Ammon's horn (tissue), 1 donor: ENCODE data around the gene CHIC2.
A peak's percentile ranks its signal among the peaks of the same experiment; 100 is the strongest.

Source experiments
- DNase-seq: peaks from one replicate; pipeline ENCODE4 v3.0.0-alpha.2; 2016; ENCODE audit warnings: low spot score

The CHIC2 gene

DNA sequence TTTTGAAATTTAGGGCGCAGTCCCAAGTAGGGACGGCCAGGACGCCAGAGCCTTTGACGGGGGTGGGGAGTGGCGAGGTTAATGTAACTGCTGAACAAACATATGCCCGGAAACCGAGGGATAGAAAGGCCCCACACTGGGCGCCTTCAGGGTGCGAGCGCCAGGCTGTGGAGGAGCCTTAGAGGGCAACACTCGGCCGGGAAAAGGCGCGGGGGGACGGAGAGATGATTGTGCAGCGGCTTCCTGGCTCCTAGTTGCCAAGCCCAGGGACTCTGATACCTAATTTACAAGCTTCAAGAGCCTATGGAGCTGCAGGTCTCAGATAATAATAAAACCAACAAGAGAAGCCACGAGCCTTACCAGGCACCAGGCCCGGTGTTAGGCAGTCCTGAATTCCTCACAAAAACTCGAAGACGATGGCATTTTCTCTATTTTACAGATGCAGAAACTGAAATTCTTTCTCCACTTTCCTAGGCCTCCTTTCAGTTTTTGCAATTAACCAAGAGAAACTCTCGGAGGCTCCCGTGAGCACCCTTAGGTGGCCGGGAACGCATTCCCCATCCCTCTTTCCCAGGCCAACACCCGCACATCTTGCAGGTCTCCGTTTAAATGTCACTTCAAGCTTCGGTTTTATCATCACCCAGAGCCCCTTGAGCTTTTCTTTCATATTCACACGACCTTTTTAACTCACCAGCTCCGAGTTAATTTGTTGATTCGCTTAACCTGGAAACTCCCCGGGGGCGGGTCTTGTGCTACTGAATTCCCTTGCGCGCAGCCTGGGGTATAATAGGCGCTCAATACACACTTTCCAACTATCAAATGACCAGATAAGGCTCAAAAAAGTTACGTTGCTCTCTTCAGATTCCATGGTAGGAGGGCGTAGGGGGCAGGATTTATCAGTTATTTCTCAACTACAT, 29.2 kb upstream of the CHIC2 start:
- DNase-seq, result no peak

- no peak for DNase-seq
Measured at GRCh38 chr4:54092405-54093323, 28.3 kb upstream of the CHIC2 start.

DNA sequence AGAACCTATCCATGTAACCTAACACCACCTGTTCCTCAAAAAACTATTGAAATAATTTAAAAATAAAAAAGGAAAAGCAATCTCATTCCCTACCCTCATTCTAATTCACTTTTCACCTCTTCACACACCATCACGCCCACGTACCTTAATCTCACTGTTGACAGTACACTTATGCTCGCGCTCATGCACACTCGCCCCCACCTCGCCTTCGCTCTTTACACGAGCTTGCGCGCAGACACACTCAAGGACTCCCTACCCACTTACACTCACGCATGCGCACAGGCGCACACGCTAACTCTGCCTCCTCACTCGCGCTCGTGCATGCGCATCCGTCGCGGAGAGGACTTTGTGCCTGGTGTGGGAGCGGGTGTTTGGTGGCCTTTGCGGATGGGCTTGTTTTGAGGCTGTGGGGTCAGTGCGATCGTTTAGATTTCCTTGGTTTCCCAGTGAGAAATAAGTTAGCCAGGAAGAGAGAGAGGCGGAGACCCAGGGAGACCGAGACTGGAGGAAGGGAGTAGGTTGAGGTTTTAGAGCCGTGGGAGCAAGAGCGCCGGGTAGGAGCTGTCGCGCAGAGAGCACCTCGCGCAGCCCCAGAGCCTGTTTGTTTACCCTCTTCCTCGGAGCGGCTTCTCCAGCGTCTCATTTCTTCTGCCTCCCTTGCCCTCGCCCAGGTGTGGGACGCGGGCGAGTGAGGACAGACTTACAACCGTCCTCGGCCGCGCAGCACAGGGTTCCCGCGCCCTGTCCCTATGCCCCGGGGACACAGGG, 27.4 kb upstream of the CHIC2 start:
- DNase-seq, result peak; percentile 89

DNA sequence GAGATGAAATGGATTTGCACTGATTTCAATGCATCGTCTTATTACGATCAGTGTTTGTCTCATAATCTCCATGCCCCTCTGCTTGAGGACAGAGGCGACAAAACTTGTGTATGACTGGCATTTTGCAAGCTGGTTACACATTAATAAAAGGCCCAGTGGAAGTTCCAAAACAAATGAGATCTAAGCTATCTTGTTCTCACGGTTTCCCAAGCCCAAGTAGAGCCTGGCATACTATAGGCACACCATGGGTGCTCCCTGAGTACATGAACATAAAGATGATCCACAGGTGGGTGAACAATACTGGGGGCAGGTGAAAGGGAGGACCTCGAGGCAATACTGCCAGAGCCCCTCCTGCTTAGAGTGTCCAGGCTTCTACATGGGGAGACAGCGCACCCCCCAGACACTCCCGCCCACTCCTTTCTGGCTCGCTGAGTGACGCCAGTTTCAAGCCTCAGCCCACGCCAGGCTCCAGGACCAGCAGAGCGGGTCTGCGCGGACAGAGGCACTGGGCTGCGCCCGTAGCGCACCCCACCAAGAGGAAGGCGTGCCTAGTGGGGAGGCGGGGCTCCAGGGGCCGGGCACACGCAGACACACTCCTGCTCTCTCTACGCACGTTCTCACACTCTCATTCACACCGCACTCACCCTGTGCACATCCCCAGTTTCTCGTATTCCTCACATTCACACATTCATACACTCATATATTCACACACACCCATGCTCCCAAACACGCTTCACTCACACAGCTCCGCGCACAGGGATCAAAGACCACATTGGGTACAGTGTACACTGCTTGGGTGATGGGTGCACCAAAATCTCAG, 26.6 kb upstream of the CHIC2 start:
- peak; percentile 23 for DNase-seq

DNA sequence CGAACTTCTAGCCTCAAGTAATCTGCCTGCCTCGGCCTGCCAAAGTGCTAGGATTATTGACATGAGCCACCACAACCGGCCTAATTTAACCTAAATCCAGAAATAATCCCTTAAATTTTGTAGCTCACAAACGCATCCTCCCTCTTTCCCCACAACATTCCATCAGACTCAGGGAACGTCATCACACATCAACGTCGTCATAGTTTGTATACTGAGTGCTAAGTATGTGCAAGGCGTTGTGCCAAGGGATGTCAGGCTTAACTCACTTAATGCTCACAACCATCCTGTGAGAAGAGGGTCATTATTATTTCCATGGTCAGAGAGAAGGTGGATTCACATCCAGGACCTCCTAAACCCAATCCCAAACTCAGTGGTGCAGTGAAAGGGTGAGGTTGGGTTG, 26.0 kb upstream of the CHIC2 start:
- DNase-seq, result no peak

- no peak for DNase-seq
Measured at GRCh38 chr4:54089875-54090274, 25.5 kb upstream of the CHIC2 start.

- peak; percentile 90 for DNase-seq
Measured at GRCh38 chr4:54085284-54085683, 20.9 kb upstream of the CHIC2 start.

DNA sequence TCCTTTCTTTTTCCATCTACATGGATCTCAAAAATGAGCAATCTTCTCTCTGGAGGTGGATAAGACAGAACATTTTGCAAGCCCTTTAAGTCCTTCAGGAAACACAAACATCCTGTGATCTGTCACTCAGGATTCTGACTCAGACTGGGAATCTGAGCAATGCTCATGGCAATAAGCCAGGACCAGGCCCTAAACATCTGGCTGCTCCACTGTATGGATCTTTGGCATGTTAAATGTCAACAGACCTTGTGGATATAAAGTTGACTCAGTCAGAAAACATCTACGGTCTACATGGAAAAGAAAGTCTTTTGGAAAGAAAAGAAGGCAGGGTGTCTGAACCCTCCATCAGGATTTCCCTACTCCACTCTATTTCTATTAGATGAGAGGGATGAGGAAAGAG, 17.8 kb upstream of the CHIC2 start:
- no peak for DNase-seq

DNA sequence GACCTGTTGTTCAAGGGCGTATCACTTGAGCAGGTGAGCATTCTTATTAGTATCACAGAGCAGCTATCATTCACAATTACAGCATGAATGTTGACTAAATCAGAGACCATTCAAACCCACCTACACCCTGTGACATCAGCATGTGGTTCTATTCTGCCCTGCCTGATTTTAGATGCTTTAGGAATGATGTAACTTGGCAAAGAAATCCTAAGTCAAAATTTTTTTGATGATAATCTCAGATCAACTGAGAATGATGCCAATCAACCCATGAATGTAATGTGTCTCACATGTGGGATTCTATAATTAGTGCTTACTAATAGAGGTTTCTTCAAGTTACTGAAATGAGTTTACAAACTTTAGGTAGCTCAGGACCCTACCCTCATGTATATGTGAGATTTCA, 13.4 kb upstream of the CHIC2 start:
- no peak for DNase-seq

DNA sequence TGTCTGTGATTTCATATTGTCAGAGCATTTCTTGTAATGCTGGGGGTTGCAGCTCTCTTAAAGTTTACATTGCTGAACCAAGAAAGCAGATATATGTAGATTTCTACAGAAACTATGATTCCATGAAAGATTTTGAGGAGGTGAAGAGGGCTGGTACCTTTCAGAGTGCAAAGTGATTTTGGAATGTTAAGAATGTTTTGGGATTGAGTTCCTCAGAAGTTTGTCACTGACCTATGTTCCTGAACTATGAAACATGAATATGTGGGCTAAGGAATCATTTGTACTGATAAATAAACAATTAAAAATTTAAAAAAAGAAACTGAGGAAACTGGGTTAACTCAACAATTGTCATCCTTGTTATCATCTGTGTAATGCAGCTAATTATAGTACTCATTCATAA, 12.3 kb upstream of the CHIC2 start:
- no peak for DNase-seq

DNA sequence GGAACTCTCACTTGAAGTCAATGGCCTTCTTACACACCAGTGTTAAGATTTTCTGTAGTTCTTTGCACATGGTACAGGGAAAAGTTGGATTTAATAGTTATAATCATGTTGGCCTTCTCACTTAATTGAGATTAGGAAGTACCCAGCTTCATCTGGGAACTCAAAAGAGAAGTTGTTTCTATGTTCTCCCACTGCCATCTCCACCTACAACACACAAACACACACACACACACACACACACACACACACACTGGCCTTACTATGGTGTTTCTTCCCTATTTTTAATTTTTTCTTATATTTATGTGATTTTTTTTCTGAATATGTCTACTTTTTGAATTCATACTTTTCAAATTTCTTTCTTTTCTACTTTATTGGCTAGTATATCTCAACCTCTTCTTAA, 10.0 kb upstream of the CHIC2 start:
- no peak for DNase-seq

DNA sequence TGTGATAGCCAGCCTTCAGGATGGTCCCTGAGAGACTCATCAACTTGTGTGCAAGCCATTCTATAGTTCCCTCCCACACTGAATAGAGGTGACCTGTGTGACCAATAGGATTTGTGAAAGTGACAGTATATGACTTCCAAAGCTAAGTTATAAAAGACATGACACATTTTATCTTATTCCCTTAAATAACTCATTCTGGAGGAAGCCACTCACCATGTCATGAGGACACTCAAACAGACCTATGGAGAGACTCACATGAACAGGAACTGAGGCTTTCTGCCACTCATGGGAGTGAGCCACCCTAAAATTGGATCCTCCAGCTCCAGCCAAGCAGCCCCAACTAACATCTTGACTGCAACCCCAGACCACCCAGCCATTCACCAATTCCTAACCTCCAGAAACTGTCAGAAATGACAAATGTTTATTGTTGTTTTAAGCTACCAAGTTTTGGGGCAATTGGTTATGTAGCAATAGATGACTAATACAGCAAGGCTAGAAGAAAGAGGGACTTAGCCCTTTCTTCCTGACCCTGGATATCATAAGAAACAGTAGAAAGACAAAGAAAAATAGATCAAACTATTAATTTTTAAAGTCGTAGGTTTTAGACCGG, 9.0 kb upstream of the CHIC2 start:
- no peak for DNase-seq

- no peak for DNase-seq
Measured at GRCh38 chr4:54067166-54067565, 2.8 kb upstream of the CHIC2 start.

DNA sequence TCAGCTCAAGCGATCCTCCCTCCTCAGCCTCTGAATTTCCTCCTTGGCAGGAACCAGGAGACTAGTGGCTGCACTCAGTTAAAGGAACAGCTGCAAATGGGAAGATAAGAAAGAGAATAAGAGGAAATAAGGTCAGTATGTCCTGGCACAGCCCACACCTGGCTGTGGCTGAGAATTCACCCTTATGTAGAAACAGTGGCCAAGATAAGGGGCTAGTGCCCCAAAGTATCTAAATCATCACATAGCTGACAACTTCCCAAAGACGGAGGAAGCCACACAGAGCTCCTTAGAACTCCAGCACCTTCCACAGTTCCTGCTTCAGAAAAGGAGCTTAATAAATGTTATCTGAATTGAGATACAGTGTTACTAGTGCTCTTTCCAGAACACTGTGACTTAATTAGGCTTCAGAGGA, 2.3 kb upstream of the CHIC2 start:
- no peak for DNase-seq

GRCh38 chr4:54066088-54066415, 1.6 kb upstream of the CHIC2 start:
- no peak for DNase-seq

- no peak for DNase-seq
Measured at GRCh38 chr4:54065282-54066087, 1.1 kb upstream of the CHIC2 start.

DNA sequence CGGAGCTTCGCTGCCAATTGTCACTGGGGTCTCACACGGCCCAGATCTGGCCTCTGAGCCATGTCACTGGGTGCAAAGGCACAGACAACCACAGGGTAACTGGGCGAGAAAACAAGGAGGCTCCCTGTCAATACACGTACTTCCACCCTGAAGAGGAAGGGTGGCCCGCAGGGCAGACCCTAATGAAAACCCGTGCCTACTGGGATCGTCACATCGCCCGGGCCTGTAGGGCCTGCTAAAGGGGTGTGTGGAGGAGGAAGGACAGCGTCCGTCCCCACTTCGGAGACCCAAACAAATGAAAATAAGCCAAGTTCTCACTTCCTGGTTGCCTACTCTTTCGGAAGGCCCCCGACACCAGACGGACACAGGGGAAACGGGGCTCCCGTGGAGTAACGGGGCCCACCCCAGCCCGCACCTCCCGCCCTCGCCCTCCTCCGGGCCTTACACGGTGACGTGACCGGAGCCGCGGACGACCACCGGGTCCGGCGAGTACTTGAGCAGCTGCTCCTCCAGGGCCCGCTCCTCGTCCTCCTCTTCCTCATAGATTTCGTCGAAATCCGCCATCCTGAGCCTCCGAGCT, 578 bp downstream of the CHIC2 start:
- peak; percentile 47 for DNase-seq

DNA sequence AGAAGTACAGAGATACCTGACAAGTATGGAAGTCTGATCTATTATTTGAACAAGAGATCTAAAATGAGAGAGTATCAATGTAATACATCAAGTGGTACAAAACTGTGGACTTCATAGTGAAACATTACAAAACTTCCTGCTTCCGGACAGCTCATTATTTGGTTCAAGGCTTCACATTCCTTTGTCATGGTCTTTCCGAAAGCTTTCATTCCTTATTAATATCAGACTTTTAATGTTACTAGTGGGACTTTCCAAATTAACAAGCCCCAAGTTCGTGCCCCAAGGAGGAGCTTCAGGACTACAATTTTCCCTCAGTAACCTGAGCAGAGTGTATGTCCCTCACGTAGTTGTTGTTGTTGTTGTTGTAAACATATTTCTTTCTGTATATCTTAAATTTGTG, 1.2 kb downstream of the CHIC2 start:
- DNase-seq, result no peak

GRCh38 chr4:54062392-54062791, 2.0 kb downstream of the CHIC2 start:
- no peak for DNase-seq

- no peak for DNase-seq
Measured at GRCh38 chr4:54061873-54062272, 2.5 kb downstream of the CHIC2 start.
